Thoracic aorta (tissue), 2 donors: Measurements from ENCODE around the gene FGGY. TPM values are rescaled to one million over a fixed set of nuclear protein-coding genes. Genes with fewer than 3 reads are reported as not detected.

ENCODE experiments used
- ATAC-seq: fragments of 150-250 bp; one replicate; pipeline ENCODE4 v1.8.0; 2017; ENCODE audit warnings: low read depth; ENCODE audit not compliant: insufficient number of reproducible peaks, low FRiP score
- DNase-seq: peaks from one replicate; pipeline ENCODE4 v3.0.0-alpha.2; 2020; ENCODE audit warnings: low spot score
- H3K27ac ChIP-seq, 2 donors: fragments of 200-600 bp; sonication (generic); 1 replicate in 1 of 2; 2 replicates in 1 of 2; pipeline ENCODE4 v1.5.1; 2016; ENCODE audit warnings: mild to moderate bottlenecking in 2 of 2, moderate library complexity in 2 of 2
- H3K27me3 ChIP-seq: fragments of 200-600 bp; sonication (generic); replicated peaks from 2 replicates; pipeline ENCODE4 v1.6.0; 2016; ENCODE audit warnings: mild to moderate bottlenecking; ENCODE audit not compliant: insufficient read depth
- H3K36me3 ChIP-seq: fragments of 200-600 bp; sonication (generic); one replicate; pipeline ENCODE4 v1.5.1; 2016
- H3K4me1 ChIP-seq, 2 donors: fragments of 200-600 bp; sonication (generic); 1 replicate in 1 of 2; 2 replicates in 1 of 2; pipeline versions ENCODE4 v1.5.1 to v1.6.0; 2016; ENCODE audit warnings: low read depth in 2 of 2, mild to moderate bottlenecking in 1 of 2; ENCODE audit not compliant: control insufficient read depth in 1 of 2
- H3K4me3 ChIP-seq: fragments of 200-600 bp; sonication (generic); 2 replicates; pipeline ENCODE4 v1.5.1; 2016; ENCODE audit warnings: mild to moderate bottlenecking
- H3K9me3 ChIP-seq: fragments of 200-600 bp; sonication (generic); 2 replicates; pipeline ENCODE4 v1.5.1; 2016
- CTCF ChIP-seq: fragments of 200-600 bp; sonication (generic); IDR thresholded peaks from one replicate; pipeline ENCODE4 v1.5.1; 2019; ENCODE audit warnings: antibody characterized with exemption
- total RNA-seq, 2 donors: library from RNA; depleted of rRNA; stranded (reverse); fragments of >200 nt; gene quantifications; one replicate each; pipeline versions ENCODE4 v1.1.0 to v1.2.3, GENCODE V29; 2016

The FGGY gene
- total RNA-seq, 2 donors from 2014 or later = 6.5 to 9.9 TPM

- DNase-seq = no peak
- no peaks in the 10 kb centered on the region for H3K4me1 ChIP-seq
- no peak for TF ChIP-seq CTCF
- no peaks in the 10 kb centered on the region for H3K27me3 ChIP-seq
- ATAC-seq = no peak
- no peak overlapping the region for H3K4me3 ChIP-seq
- no peaks in the 10 kb centered on the region for H3K36me3 ChIP-seq
- H3K27ac ChIP-seq = no peak overlapping the region
- H3K9me3 ChIP-seq = no peaks in the 10 kb centered on the region
Measured at GRCh38 chr1:59631561-59632255, 334.8 kb downstream of the FGGY start.

GRCh38 chr1:59635097-59635496 is 338.2 kb downstream of the FGGY start:
- Histone ChIP-seq H3K27me3 (no peaks in the 10 kb centered on the region), H3K4me1 (no peaks in the 10 kb centered on the region), H3K36me3 (no peaks in the 10 kb centered on the region), H3K9me3 (no peaks in the 10 kb centered on the region), H3K4me3 (no peak overlapping the region), H3K27ac (no peak overlapping the region)
- TF ChIP-seq CTCF = no peak
- no peak for ATAC-seq
- DNase-seq = no peak

DNA sequence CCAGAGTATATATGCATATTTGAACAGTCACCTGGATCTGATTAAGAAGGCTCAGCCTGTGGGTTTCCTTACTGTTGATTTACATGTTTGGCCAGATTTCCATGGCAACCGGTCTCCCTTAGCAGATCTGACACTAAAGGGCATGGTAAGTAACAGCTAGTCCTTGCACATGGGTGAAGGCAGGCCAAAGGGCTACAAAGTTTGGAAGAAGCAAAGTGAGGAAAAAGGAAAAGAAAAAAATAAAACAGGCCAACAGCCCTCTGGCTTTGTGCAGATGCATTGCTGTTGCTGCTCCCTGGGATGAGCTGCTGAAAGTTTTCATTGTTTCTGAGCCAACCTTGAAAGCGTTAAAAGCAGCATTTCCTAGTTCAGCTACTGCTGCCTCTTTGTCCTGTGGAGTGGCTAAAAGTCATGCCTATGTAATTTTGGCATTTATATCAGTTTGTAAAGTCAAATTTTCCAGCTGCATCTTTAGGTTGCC is 341.4 kb downstream of the FGGY start:
- DNase-seq (no peak), ATAC-seq (no peak)
- Histone ChIP-seq H3K36me3 (no peaks in the 10 kb centered on the region), H3K4me3 (no peak overlapping the region), H3K4me1 (no peaks in the 10 kb centered on the region), H3K27me3 (no peaks in the 10 kb centered on the region), H3K27ac (no peak overlapping the region), H3K9me3 (no peaks in the 10 kb centered on the region)
- no peak for TF ChIP-seq CTCF

- Histone ChIP-seq H3K4me3 (no peak overlapping the region), H3K27me3 (no peaks in the 10 kb centered on the region), H3K27ac (no peak overlapping the region), H3K9me3 (no peaks in the 10 kb centered on the region), H3K4me1 (no peaks in the 10 kb centered on the region), H3K36me3 (no peaks in the 10 kb centered on the region)
- ATAC-seq (no peak), DNase-seq (no peak)
- no peak for TF ChIP-seq CTCF
Measured at GRCh38 chr1:59639266-59639665, 342.4 kb downstream of the FGGY start.

- Histone ChIP-seq H3K9me3 (no peaks in the 10 kb centered on the region), H3K27ac (no peak overlapping the region), H3K4me3 (no peak overlapping the region), H3K4me1 (no peaks in the 10 kb centered on the region), H3K27me3 (no peaks in the 10 kb centered on the region), H3K36me3 (no peaks in the 10 kb centered on the region)
- no peak for TF ChIP-seq CTCF
- ATAC-seq (no peak), DNase-seq (no peak)
Measured at GRCh38 chr1:59640851-59641250, 344.0 kb downstream of the FGGY start.
